ENCODE measurements around the gene PPP2R3A.
A peak's percentile ranks its signal among the peaks of the same experiment; 100 is the strongest.

Gene PPP2R3A

DNA sequence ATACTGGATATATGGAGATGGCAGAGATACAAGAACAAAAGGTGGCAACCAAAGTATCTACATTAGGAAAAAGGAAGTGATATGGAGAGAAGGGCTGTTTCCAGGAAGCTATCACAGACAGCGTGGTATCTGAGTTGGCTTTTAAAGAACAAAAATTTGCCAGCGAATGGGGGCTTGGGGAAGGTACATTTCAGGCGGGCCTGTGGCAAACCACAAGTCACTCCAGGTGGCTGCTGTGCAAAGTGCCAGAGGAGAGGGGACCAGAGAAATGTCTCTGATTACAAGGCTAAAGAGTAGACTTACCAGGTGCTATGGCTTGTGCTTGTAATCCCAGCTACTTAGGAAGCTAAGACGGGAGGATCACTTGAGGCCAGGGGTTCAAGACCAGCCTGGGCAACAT is 139.5 kb downstream of the PPP2R3A start:
- peaks cover 11% of the 10 kb centered on the region; the same call in 1 of the 2 replicates for H4K20me1 ChIP-seq (ENCODE audit: insufficient read depth, low read length)
- no peak overlapping the region for H2AFZ ChIP-seq (ENCODE audit: low read depth, low read length)
- H3K4me3 ChIP-seq (ENCODE audit: low read length), result no peak overlapping the region
- H3K27ac ChIP-seq (ENCODE audit: low read length), result no peak overlapping the region
- H3K79me2 ChIP-seq (ENCODE audit: low read length), result no peaks in the 10 kb centered on the region
- no peak overlapping the region for H3K9ac ChIP-seq (ENCODE audit: low read length)
- H3K36me3 ChIP-seq (replicated peaks; ENCODE audit: low read depth, low read length), result no peaks in the 10 kb centered on the region
- H3K27me3 ChIP-seq (ENCODE audit: low read depth, low read length), result peaks cover 47% of the 10 kb centered on the region
- no peak for TF ChIP-seq EZH2phosphoT487 (IDR thresholded peaks at IDR 0.05; ENCODE audit: low read depth)
- TF ChIP-seq, protein P1, sequence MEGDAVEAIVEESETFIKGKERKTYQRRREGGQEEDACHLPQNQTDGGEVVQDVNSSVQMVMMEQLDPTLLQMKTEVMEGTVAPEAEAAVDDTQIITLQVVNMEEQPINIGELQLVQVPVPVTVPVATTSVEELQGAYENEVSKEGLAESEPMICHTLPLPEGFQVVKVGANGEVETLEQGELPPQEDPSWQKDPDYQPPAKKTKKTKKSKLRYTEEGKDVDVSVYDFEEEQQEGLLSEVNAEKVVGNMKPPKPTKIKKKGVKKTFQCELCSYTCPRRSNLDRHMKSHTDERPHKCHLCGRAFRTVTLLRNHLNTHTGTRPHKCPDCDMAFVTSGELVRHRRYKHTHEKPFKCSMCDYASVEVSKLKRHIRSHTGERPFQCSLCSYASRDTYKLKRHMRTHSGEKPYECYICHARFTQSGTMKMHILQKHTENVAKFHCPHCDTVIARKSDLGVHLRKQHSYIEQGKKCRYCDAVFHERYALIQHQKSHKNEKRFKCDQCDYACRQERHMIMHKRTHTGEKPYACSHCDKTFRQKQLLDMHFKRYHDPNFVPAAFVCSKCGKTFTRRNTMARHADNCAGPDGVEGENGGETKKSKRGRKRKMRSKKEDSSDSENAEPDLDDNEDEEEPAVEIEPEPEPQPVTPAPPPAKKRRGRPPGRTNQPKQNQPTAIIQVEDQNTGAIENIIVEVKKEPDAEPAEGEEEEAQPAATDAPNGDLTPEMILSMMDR (IDR thresholded peaks at IDR 0.05; ENCODE audit: low read depth, low read length), result no peak
- peaks cover 20% of the 10 kb centered on the region for H3K4me1 ChIP-seq (ENCODE audit: low read length)
- no peaks in the 10 kb centered on the region for H3K9me3 ChIP-seq (ENCODE audit: insufficient read depth, low read length)
- no peak overlapping the region for H3K4me2 ChIP-seq (ENCODE audit: low read length)

DNA sequence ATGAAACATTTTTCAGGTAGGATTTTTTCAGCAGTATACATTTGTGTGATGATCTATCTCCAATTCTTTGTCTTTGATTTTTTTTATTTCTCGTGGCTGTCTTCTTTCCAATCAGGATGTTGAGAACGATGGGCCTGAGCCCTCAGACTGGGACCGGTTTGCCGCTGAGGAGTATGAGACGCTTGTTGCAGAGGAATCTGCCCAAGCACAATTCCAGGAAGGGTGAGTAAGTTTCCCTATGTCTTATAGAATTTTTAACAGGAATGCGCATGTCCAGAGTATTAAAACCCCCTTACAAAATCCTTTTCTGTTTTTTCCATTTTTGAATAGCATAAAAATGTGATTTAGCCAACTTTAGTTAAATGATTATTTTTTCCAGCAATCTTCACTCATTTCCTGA is 140.6 kb downstream of the PPP2R3A start:
- no peak overlapping the region for H3K27ac ChIP-seq (ENCODE audit: low read length)
- H3K4me3 ChIP-seq (ENCODE audit: low read length), result no peak overlapping the region
- peaks cover 57% of the 10 kb centered on the region for H3K27me3 ChIP-seq (ENCODE audit: low read depth, low read length)
- TF ChIP-seq, protein P1 (IDR thresholded peaks at IDR 0.05; ENCODE audit: low read depth, low read length), result no peak
- TF ChIP-seq EZH2phosphoT487 (IDR thresholded peaks at IDR 0.05; ENCODE audit: low read depth), result no peak
- peaks cover 22% of the 10 kb centered on the region for H3K4me1 ChIP-seq (ENCODE audit: low read length)
- H3K9me3 ChIP-seq (ENCODE audit: insufficient read depth, low read length), result no peaks in the 10 kb centered on the region
- no peak overlapping the region for H3K4me2 ChIP-seq (ENCODE audit: low read length)
- no peak overlapping the region for H3K9ac ChIP-seq (ENCODE audit: low read length)
- H3K79me2 ChIP-seq (ENCODE audit: low read length), result no peaks in the 10 kb centered on the region
- no peaks in the 10 kb centered on the region for H3K36me3 ChIP-seq (replicated peaks; ENCODE audit: low read depth, low read length)
- H2AFZ ChIP-seq (ENCODE audit: low read depth, low read length), result no peak overlapping the region
- H4K20me1 ChIP-seq (ENCODE audit: insufficient read depth, low read length), result peaks cover 17% of the 10 kb centered on the region; the same call in 1 of the 2 replicates

DNA sequence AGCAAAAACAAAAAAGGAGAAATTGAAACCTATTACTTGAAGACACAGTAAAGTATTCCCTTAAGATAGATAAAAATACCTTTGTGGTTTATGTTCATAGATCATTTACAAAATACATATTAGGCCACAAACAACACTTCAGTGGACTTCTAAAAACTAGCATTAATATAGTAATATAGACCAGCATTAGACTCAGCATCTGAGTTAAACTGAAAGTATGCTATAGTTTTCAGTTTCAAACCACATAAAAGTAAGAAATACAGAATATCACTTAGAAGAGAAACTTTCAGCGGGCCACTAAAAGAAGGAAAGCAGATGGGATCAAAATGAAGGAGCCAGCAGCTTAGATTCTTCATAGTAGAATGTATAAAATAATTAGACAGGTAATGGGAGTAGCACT is 144.0 kb downstream of the PPP2R3A start:
- Histone ChIP-seq H3K36me3 (replicated peaks; ENCODE audit: low read depth, low read length) (no peaks in the 10 kb centered on the region), H3K4me3 (ENCODE audit: low read length) (peak overlapping the region; percentile 42), H3K9me3 (ENCODE audit: insufficient read depth, low read length) (no peaks in the 10 kb centered on the region), H3K4me1 (ENCODE audit: low read length) (peaks cover 22% of the 10 kb centered on the region), H3K4me2 (ENCODE audit: low read length) (peak overlapping the region; percentile 58), H3K27ac (ENCODE audit: low read length) (no peak overlapping the region), H2AFZ (ENCODE audit: low read depth, low read length) (no peak overlapping the region), H4K20me1 (ENCODE audit: insufficient read depth, low read length) (peaks cover 17% of the 10 kb centered on the region; the same call in 1 of the 2 replicates), H3K9ac (ENCODE audit: low read length) (no peak overlapping the region), H3K27me3 (ENCODE audit: low read depth, low read length) (peaks cover 69% of the 10 kb centered on the region), H3K79me2 (ENCODE audit: low read length) (no peaks in the 10 kb centered on the region)
- TF ChIP-seq, protein P1 (IDR thresholded peaks at IDR 0.05; ENCODE audit: low read depth, low read length), result no peak
- no peak for TF ChIP-seq EZH2phosphoT487 (IDR thresholded peaks at IDR 0.05; ENCODE audit: low read depth)

GRCh38 chr3:136110481-136110880 is 145.0 kb downstream of the PPP2R3A start:
- H3K4me1 ChIP-seq (ENCODE audit: low read length), result peaks cover 18% of the 10 kb centered on the region
- H3K9ac ChIP-seq (ENCODE audit: low read length), result no peak overlapping the region
- H2AFZ ChIP-seq (ENCODE audit: low read depth, low read length), result no peak overlapping the region
- TF ChIP-seq, protein P1 (IDR thresholded peaks at IDR 0.05; ENCODE audit: low read depth, low read length), result no peak
- TF ChIP-seq EZH2phosphoT487 (IDR thresholded peaks at IDR 0.05; ENCODE audit: low read depth), result no peak
- no peaks in the 10 kb centered on the region for H3K36me3 ChIP-seq (replicated peaks; ENCODE audit: low read depth, low read length)
- no peak overlapping the region for H3K4me3 ChIP-seq (ENCODE audit: low read length)
- H4K20me1 ChIP-seq (ENCODE audit: insufficient read depth, low read length), result peaks cover 17% of the 10 kb centered on the region; the same call in 1 of the 2 replicates
- no peak overlapping the region for H3K27ac ChIP-seq (ENCODE audit: low read length)
- H3K9me3 ChIP-seq (ENCODE audit: insufficient read depth, low read length), result no peaks in the 10 kb centered on the region
- H3K79me2 ChIP-seq (ENCODE audit: low read length), result no peaks in the 10 kb centered on the region
- no peak overlapping the region for H3K4me2 ChIP-seq (ENCODE audit: low read length)
- peaks cover 62% of the 10 kb centered on the region for H3K27me3 ChIP-seq (ENCODE audit: low read depth, low read length)
